ENCODE data around the gene CCR2.
"Not testable (repeated sequence)": the region's sequence is repeated elsewhere in the genome, so short reads cannot be mapped to it uniquely, and the experiment has no call there.

Gene CCR2

GRCh38 chr3:46400846-46401245, 46.9 kb downstream of the CCR2 start:
- DNase-seq (ENCODE audit: extremely low read depth in 1 of 2, low read depth in 1 of 2), result no peak

- DNase-seq (ENCODE audit: extremely low read depth in 1 of 2, low read depth in 1 of 2), result no peak
These were observed 47.7 kb downstream of the CCR2 start for GRCh38 chr3:46401579-46401978.

- not testable (repeated sequence) for DNase-seq (ENCODE audit: extremely low read depth in 1 of 2, low read depth in 1 of 2)
These were observed 49.0 kb downstream of the CCR2 start for GRCh38 chr3:46402902-46403301.

GRCh38 chr3:46405301-46406019, 51.5 kb downstream of the CCR2 start:
- no peak for DNase-seq (ENCODE audit: extremely low read depth in 1 of 2, low read depth in 1 of 2)

- no peak for DNase-seq (ENCODE audit: extremely low read depth in 1 of 2, low read depth in 1 of 2)
These were observed 52.5 kb downstream of the CCR2 start for GRCh38 chr3:46406443-46406787.

GRCh38 chr3:46406788-46407611, 53.1 kb downstream of the CCR2 start, which contains the start of the genes CCR5AS and CCRL2:
Gene CCR5AS, minus strand, starts transcription at chr3:46407066.
Gene CCRL2, plus strand, starts transcription at chr3:46407259. Its CDS starts 821 bp downstream, at chr3:46408080.
- DNase-seq (ENCODE audit: extremely low read depth in 1 of 2, low read depth in 1 of 2), result no peak

GRCh38 chr3:46407970-46408369, 54.1 kb downstream of the CCR2 start:
- DNase-seq (ENCODE audit: extremely low read depth in 1 of 2, low read depth in 1 of 2), result no peak

GRCh38 chr3:46408853-46409252, 54.9 kb downstream of the CCR2 start:
- no peak for DNase-seq (ENCODE audit: extremely low read depth in 1 of 2, low read depth in 1 of 2)

GRCh38 chr3:46409739-46410489, 56.0 kb downstream of the CCR2 start:
- DNase-seq (ENCODE audit: extremely low read depth in 1 of 2, low read depth in 1 of 2), result no peak
